ENCODE results near the gene PALB2. TPM values are rescaled to one million over a fixed set of nuclear protein-coding genes. Genes with fewer than 3 reads are reported as not detected.

The PALB2 gene
- total and polyA plus RNA-seq, 9 of the 15 experiments (the other 6 are each of a cell fraction or from before 2014, with no cell fraction given) = 7.0 to 25.8 (median 15.2) TPM

GRCh38 chr16:23556881-23557778 lies 84.0 kb downstream of the PALB2 start, which contains the start of the genes EARS2 and UBFD1 (continued):
- no peak for TF ChIP-seq ZNF174 (CRISPR knock-in tag; IDR thresholded peaks at IDR 0.05)
- TF ChIP-seq MTA3 (IDR thresholded peaks at IDR 0.05; ENCODE audit: borderline replicate concordance) = peak; percentile 89
- TF ChIP-seq MECOM (CRISPR knock-in tag; IDR thresholded peaks at IDR 0.05) = no peak
- peak; percentile 82 for TF ChIP-seq RAD51 (IDR thresholded peaks at IDR 0.05; ENCODE audit: borderline replicate concordance, low read depth)
- TF ChIP-seq ZNF655 (CRISPR knock-in tag; IDR thresholded peaks at IDR 0.05) = no peak
- no peak for TF ChIP-seq MCM2 (IDR thresholded peaks at IDR 0.05; ENCODE audit: low read depth)
- TF ChIP-seq NCOA2 (IDR thresholded peaks at IDR 0.05; ENCODE audit: partially characterized antibody in 2 of 2) = no peak
- TF ChIP-seq RBBP5 (IDR thresholded peaks at IDR 0.05; ENCODE audit: borderline replicate concordance, insufficient read depth, low read length, poor library complexity, severe bottlenecking) = peak; percentile 78
- TF ChIP-seq, protein P1, sequence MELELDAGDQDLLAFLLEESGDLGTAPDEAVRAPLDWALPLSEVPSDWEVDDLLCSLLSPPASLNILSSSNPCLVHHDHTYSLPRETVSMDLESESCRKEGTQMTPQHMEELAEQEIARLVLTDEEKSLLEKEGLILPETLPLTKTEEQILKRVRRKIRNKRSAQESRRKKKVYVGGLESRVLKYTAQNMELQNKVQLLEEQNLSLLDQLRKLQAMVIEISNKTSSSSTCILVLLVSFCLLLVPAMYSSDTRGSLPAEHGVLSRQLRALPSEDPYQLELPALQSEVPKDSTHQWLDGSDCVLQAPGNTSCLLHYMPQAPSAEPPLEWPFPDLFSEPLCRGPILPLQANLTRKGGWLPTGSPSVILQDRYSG (tag; conservative IDR thresholded peaks at IDR 0.05; ENCODE audit: low read depth) = no peak
- TF ChIP-seq ZNF436 (CRISPR knock-in tag; IDR thresholded peaks at IDR 0.05) = no peak
- TF ChIP-seq ARNT (IDR thresholded peaks at IDR 0.05) = peak; percentile 75 to 86
- no peak for TF ChIP-seq ZNF133 (CRISPR knock-in tag; IDR thresholded peaks at IDR 0.05)
- TF ChIP-seq JUN (IDR thresholded peaks at IDR 0.05; ENCODE audit: borderline replicate concordance, low read depth, low read length) = peak; percentile 55; the same call in 1 of the 2 replicates
- no peak; the same call in 1 of the 2 replicates for TF ChIP-seq JUN (CRISPR knock-in tag; IDR thresholded peaks at IDR 0.05; ENCODE audit: borderline replicate concordance)
- no peak for TF ChIP-seq ARHGAP35 (IDR thresholded peaks at IDR 0.05; ENCODE audit: partially characterized antibody)
- TF ChIP-seq KHSRP (IDR thresholded peaks at IDR 0.05) = 0 out of 2 replicates have a peak, but pooled peaks have one; percentile 13
- peak; percentile 76; the same call in 1 of the 2 replicates for TF ChIP-seq SOX6 (IDR thresholded peaks at IDR 0.05)
- TF ChIP-seq SRSF3 (IDR thresholded peaks at IDR 0.05; ENCODE audit: insufficient read depth, low read length) = no peak
- TF ChIP-seq ZNF586 (CRISPR knock-in tag; conservative IDR thresholded peaks at IDR 0.05) = no peak
- no peak for TF ChIP-seq TCF7L2 (IDR thresholded peaks at IDR 0.05; ENCODE audit: low read depth, low read length)
- TF ChIP-seq ZC3H4 (CRISPR knock-in tag; IDR thresholded peaks at IDR 0.05; ENCODE audit: borderline replicate concordance) = no peak
- TF ChIP-seq POLR2AphosphoS5 (IDR thresholded peaks at IDR 0.05; ENCODE audit: control insufficient read depth, insufficient read depth, low read depth, low read length) = peak; percentile 66
- no peak for TF ChIP-seq ZNF184 (CRISPR knock-in tag; IDR thresholded peaks at IDR 0.05)
- TF ChIP-seq CXXC5 (CRISPR knock-in tag; IDR thresholded peaks at IDR 0.05) = peak; percentile 90
- no peak for TF ChIP-seq SREBF2 (CRISPR knock-in tag; IDR thresholded peaks at IDR 0.05)
- no peak for TF ChIP-seq MTF1 (CRISPR knock-in tag; IDR thresholded peaks at IDR 0.05; ENCODE audit: borderline replicate concordance)
- no peak for TF ChIP-seq TFAM (CRISPR knock-in tag; conservative IDR thresholded peaks at IDR 0.05)
- TF ChIP-seq MCM3 (IDR thresholded peaks at IDR 0.05) = no peak

Measured in K562 (cell line).